HEK293 (cell line): ENCODE data around the gene FAM181A.

ENCODE experiments used
- CTCF ChIA-PET: fragments of 350-600 bp; formaldehyde crosslinking; extraction: SDS; loops from one replicate; lab custom pipeline; 2021; ENCODE audit warnings: antibody characterized with exemption; lab: Yijun Ruan, JAX
- POLR2A ChIA-PET: fragments of 300-600 bp; formaldehyde crosslinking; extraction: SDS; loops from one replicate; lab custom pipeline; 2020; ENCODE audit warnings: antibody characterized with exemption, inconsistent platforms; lab: Yijun Ruan, JAX
- H3K27ac ChIP-seq: fragments of 200-500 bp; sonication (Bioruptor generic); 2 replicates; pipeline ENCODE4 v1.5.1; 2014; ENCODE audit warnings: low read depth, low read length, control low read depth, inconsistent platforms; ENCODE audit errors: extremely low read depth
- H3K36me3 ChIP-seq, 2 experiments: fragments of 200-500 bp in 1 of 2; sonication (Bioruptor generic) in 1 of 2; 1 replicate in 1 of 2; 2 replicates in 1 of 2; pipeline ENCODE4 v1.5.1; 2014 to 2017; ENCODE audit warnings: inconsistent platforms in 2 of 2, low read length in 2 of 2; ENCODE audit not compliant: control insufficient read depth in 2 of 2, insufficient read depth in 1 of 2
- H3K4me1 ChIP-seq: fragments of 200-500 bp; sonication (Bioruptor generic); 2 replicates; pipeline ENCODE4 v1.5.1; 2014; ENCODE audit warnings: mild to moderate bottlenecking, low read length, inconsistent platforms; ENCODE audit not compliant: control insufficient read depth, insufficient read depth
- H3K4me3 ChIP-seq: 2 replicates; pipeline ENCODE4 v1.5.1; 2011; ENCODE audit warnings: low read depth, mild to moderate bottlenecking, control low read depth, low read length, moderate library complexity
- H3K9me3 ChIP-seq: fragments of 200-500 bp; sonication (Bioruptor generic); 2 replicates; pipeline ENCODE4 v1.5.1; 2014; ENCODE audit warnings: low read depth, low read length, inconsistent platforms; ENCODE audit not compliant: control insufficient read depth, insufficient read depth
- FEZF1 ChIP-seq: fragments of 450-650 bp; formaldehyde crosslinking; IDR thresholded peaks from 2 replicates; pipeline ENCODE4 v1.5.1; 2016; ENCODE audit warnings: missing biosample characterization, missing genetic modification characterization
- GLIS2 ChIP-seq: fragments of 450-650 bp; formaldehyde crosslinking; IDR thresholded peaks from 2 replicates; pipeline ENCODE4 v1.5.1; 2016; ENCODE audit warnings: missing biosample characterization, missing genetic modification characterization
- HOXC10 ChIP-seq: sonication (generic); formaldehyde crosslinking; IDR thresholded peaks from 2 replicates; pipeline ENCODE4 v1.8.1; 2023; ENCODE audit warnings: mild to moderate bottlenecking, missing genetic modification reagents
- KLF8 ChIP-seq: fragments of 450-650 bp; formaldehyde crosslinking; IDR thresholded peaks from 2 replicates; pipeline ENCODE4 v1.5.1; 2016; ENCODE audit warnings: missing biosample characterization, missing genetic modification characterization
- TCF7L2 ChIP-seq: IDR thresholded peaks from 2 replicates; pipeline ENCODE4 v1.6.1; 2011; ENCODE audit warnings: low read depth, mild to moderate bottlenecking, inconsistent platforms, low read length, moderate library complexity, borderline replicate concordance
- ZBTB48 ChIP-seq: fragments of 450-650 bp; formaldehyde crosslinking; IDR thresholded peaks from 2 replicates; pipeline ENCODE4 v1.5.1; 2016; ENCODE audit warnings: missing biosample characterization, missing genetic modification characterization
- ZNF121 ChIP-seq: fragments of 450-650 bp; formaldehyde crosslinking; IDR thresholded peaks from 2 replicates; pipeline ENCODE4 v1.5.1; 2016; ENCODE audit warnings: missing biosample characterization, missing genetic modification characterization
- ZNF155 ChIP-seq: fragments of 450-650 bp; formaldehyde crosslinking; IDR thresholded peaks from 2 replicates; pipeline ENCODE4 v1.5.1; 2016; ENCODE audit warnings: missing biosample characterization, missing genetic modification characterization
- ZNF221 ChIP-seq: fragments of 450-650 bp; formaldehyde crosslinking; IDR thresholded peaks from 2 replicates; pipeline ENCODE4 v1.5.1; 2017; ENCODE audit warnings: missing biosample characterization, missing genetic modification characterization, borderline replicate concordance
- ZNF311 ChIP-seq: fragments of 450-650 bp; formaldehyde crosslinking; IDR thresholded peaks from 2 replicates; pipeline ENCODE4 v1.5.1; 2017; ENCODE audit warnings: missing biosample characterization, missing genetic modification characterization, borderline replicate concordance
- ZNF394 ChIP-seq: fragments of 450-650 bp; formaldehyde crosslinking; IDR thresholded peaks from 2 replicates; pipeline ENCODE4 v1.5.1; 2016; ENCODE audit warnings: missing biosample characterization, missing genetic modification characterization, mild to moderate bottlenecking, moderate library complexity, borderline replicate concordance
- ZNF654 ChIP-seq: fragments of 450-650 bp; formaldehyde crosslinking; IDR thresholded peaks from 2 replicates; pipeline ENCODE4 v1.5.1; 2016; ENCODE audit warnings: low read depth, missing biosample characterization, missing genetic modification characterization
- ZNF658 ChIP-seq: fragments of 450-650 bp; formaldehyde crosslinking; IDR thresholded peaks from 2 replicates; pipeline ENCODE4; 2016; ENCODE audit warnings: missing biosample characterization, missing genetic modification characterization
- ZNF664 ChIP-seq: fragments of 450-650 bp; formaldehyde crosslinking; IDR thresholded peaks from 2 replicates; pipeline ENCODE4 v1.5.1; 2016; ENCODE audit warnings: missing biosample characterization, missing genetic modification characterization
- ZNF76 ChIP-seq: fragments of 450-650 bp; formaldehyde crosslinking; IDR thresholded peaks from 2 replicates; pipeline ENCODE4; 2016; ENCODE audit warnings: low read depth, missing biosample characterization, missing genetic modification characterization, borderline replicate concordance
- ZNF768 ChIP-seq: fragments of 450-650 bp; formaldehyde crosslinking; IDR thresholded peaks from 2 replicates; pipeline ENCODE4 v1.5.1; 2018; ENCODE audit warnings: missing biosample characterization, mild to moderate bottlenecking, missing genetic modification characterization
- ZSCAN16 ChIP-seq: fragments of 450-650 bp; formaldehyde crosslinking; IDR thresholded peaks from 2 replicates; pipeline ENCODE4 v1.5.1; 2016; ENCODE audit warnings: missing biosample characterization, missing genetic modification characterization
- TF ChIP-seq, protein P1 (sequence below): fragments of 450-650 bp; formaldehyde crosslinking; IDR thresholded peaks from 2 replicates; pipeline ENCODE4 v1.5.1; 2016; ENCODE audit warnings: missing biosample characterization, missing genetic modification characterization

FAM181A gene

DNA sequence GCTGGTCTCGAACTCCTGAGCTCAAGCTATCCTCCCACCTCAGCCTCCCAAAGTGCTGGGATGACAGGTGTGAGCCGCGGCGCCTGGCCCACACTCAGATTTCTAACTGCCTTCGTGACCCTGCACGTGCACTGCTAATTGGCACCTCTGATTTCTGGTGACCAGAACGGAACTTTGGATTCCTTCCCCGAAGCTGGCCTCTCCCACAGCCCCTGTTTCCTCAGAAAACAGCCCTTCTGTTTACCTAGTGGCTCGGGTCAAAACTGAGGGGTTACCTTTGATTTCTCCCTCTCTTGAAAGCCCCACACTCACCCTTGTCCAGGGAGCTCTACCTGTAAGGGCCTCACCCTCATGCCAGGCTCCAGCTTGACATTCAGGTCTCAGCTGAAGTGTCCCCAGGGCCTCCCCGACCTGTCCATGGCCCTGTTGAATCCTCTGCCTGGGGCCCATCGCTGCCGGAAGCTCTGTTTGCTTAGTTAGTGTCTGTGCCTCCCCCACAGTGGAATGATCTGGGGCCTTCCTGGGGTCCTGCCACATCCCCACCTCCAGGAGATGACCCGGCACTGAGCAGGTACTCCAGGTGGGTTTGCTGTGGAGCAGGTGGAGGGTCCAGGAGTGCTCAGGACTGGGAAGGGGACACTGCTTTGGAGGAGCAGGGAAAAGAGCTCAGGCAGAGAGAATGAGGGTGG is 24.4 kb upstream of the FAM181A start:
- no peak overlapping the region for H3K4me3 ChIP-seq
- POLR2A ChIA-PET: no interaction called here
- no peaks in the 10 kb centered on the region for H3K9me3 ChIP-seq
- H3K36me3 ChIP-seq: no peaks in the 10 kb centered on the region
- no peak for TF ChIP-seq ZNF121 (tag by site-specific recombination)
- no peak for TF ChIP-seq ZNF768 (tag by site-specific recombination)
- no peak for TF ChIP-seq ZNF664 (tag by site-specific recombination)
- TF ChIP-seq ZNF155: no peak
- no peak for TF ChIP-seq ZBTB48 (tag by site-specific recombination)
- no peak for TF ChIP-seq TCF7L2
- H3K27ac ChIP-seq: no peak overlapping the region
- no peaks in the 10 kb centered on the region for H3K4me1 ChIP-seq
- CTCF ChIA-PET: interaction anchor here (0.5 to 4.2 kb wide), 11 partner anchors 9 to 454 kb away, joined by 3 to 54 read pairs (median 3); no protein-coding TSS in a partner anchor

DNA sequence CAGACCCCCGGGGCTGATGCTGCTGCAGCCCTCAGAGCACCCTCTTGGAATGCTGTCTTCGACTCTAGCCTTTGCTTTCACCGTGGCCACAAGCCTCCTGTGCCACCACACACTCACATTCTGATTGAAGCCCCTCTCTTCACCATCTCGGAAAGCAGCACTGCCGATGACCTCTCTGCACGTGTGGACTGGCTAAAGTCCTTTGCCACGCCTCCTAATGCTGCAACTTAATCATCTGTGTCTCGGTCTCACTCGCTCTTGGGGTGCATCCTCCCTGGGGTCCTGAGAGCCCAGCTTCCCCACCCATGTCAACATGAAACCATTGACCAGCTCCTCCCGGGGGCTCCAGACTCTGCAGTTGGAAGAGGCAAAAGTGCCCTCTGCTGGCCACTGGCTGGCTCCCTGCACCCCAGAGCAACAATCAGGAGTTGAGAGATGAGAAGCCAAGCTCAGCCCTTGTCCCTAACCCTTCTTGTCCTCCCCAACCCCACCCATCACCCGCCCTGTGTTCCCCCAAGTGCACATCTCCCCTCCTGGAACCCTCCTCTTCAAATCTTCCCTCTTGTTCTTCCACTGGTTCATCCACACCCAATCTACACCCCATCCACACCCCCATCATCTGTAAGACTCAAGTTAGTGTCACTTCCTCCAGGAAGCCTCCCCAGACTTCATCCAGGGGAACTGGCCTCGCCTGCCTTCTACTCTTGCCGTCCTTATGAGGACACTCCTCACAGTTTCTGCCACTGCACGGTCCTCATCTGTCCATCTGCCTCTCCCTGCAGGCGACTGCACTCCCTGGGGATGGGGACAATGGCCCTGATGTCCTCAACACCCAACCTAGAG is 23.6 kb upstream of the FAM181A start:
- H3K27ac ChIP-seq: no peak overlapping the region
- ChIA-PET POLR2A (no interaction called here), CTCF (interaction anchor here (0.5 to 4.2 kb wide), 12 partner anchors 10 to 713 kb away, joined by 3 to 54 read pairs (median 3); no protein-coding TSS in a partner anchor)
- H3K36me3 ChIP-seq: no peaks in the 10 kb centered on the region
- peak; percentile 42; the same call in 1 of the 2 replicates for TF ChIP-seq ZNF654 (tag by site-specific recombination)
- no peak for TF ChIP-seq ZNF658 (tag by site-specific recombination)
- 0 out of 2 replicates have a peak, but pooled peaks have one; percentile 26 for TF ChIP-seq GLIS2 (tag by site-specific recombination)
- no peaks in the 10 kb centered on the region for H3K4me1 ChIP-seq
- no peaks in the 10 kb centered on the region for H3K9me3 ChIP-seq
- H3K4me3 ChIP-seq: no peak overlapping the region

DNA sequence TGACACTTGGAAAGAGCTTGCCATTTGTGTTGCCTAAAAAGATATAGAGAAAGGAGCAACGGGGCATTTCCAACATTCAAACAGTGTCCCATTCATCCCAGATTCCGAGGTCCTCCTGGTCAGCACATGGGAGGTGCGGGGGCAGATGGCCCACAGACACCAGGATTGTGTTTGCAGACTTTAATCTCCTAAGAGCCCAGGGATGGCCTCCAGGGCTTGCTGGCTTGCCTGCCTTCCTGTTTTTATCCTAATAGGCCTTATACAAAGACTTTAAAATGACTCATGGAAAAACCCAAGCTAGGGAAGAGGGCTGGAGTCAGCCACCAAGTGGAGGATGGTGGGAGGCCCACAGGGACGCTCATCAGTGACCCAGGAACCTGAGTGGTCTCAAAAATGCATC is 21.5 kb upstream of the FAM181A start:
- ChIA-PET CTCF (interaction anchor here (0.9 kb wide), 1 partner anchor 22 kb away, joined by 4 read pairs; no protein-coding TSS in a partner anchor), POLR2A (no interaction called here)
- H3K4me1 ChIP-seq: no peaks in the 10 kb centered on the region
- no peaks in the 10 kb centered on the region for H3K36me3 ChIP-seq
- no peaks in the 10 kb centered on the region for H3K9me3 ChIP-seq
- no peak overlapping the region for H3K4me3 ChIP-seq
- no peak overlapping the region for H3K27ac ChIP-seq
- TF ChIP-seq, protein P1, sequence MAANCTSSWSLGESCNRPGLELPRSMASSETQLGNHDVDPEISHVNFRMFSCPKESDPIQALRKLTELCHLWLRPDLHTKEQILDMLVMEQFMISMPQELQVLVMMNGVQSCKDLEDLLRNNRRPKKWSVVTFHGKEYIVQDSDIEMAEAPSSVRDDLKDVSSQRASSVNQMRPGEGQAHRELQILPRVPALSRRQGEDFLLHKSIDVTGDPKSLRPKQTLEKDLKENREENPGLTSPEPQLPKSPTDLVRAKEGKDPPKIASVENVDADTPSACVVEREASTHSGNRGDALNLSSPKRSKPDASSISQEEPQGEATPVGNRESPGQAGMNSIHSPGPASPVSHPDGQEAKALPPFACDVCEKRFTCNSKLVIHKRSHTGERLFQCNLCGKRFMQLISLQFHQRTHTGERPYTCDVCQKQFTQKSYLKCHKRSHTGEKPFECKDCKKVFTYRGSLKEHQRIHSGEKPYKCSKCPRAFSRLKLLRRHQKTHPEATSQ (tag by site-specific recombination): no peak
- TF ChIP-seq ZNF394 (no peak), ZSCAN16 (tag by site-specific recombination) (no peak), ZNF221 (tag by site-specific recombination) (no peak), ZNF311 (tag by site-specific recombination) (no peak), HOXC10 (no peak), ZNF76 (no peak), FEZF1 (no peak), KLF8 (tag by site-specific recombination) (no peak)
- TF ChIP-seq, all 188 proteins: peak for 0
